M059J (cell line): ENCODE measurements around the gene PCDHA1. TPM values are rescaled to one million over a fixed set of nuclear protein-coding genes. Genes with fewer than 3 reads are reported as not detected.
"Not testable (repeated sequence)": the region's sequence is repeated elsewhere in the genome, so short reads cannot be mapped to it uniquely, and the experiment has no call there.

Experiments used
- DNase-seq: peaks from one replicate; pipeline ENCODE4 v3.0.0-alpha.2; 2012; ENCODE audit warnings: low read depth
- total RNA-seq: library from RNA; depleted of rRNA; stranded (reverse); fragments of >200 nt; shearing (Covaris generic); gene quantifications from 2 replicates; pipeline ENCODE4 v1.2.3, GENCODE V29; 2014

The PCDHA1 gene
- total RNA-seq, 1 experiment from 2014 or later = 0.05 TPM

DNA sequence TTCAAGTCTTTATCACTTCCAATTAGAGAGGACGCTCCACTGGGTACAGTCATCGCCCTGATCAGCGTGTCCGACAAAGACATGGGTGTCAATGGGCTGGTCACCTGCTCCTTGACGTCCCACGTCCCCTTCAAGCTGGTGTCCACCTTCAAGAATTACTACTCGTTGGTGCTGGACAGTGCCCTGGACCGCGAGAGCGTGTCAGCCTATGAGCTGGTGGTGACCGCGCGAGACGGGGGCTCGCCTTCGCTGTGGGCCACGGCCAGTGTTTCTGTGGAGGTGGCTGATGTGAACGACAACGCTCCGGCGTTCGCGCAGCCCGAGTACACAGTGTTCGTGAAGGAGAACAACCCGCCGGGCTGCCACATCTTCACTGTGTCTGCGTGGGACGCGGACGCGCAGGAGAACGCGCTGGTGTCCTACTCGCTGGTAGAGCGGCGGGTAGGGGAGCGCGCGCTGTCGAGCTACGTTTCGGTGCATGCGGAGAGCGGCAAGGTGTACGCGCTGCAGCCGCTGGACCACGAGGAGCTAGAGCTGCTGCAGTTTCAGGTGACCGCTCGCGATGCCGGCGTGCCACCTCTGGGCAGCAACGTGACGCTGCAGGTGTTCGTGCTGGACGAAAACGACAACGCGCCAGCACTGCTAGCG is 22.4 kb downstream of the PCDHA1 start:
- DNase-seq = not testable (repeated sequence)

DNA sequence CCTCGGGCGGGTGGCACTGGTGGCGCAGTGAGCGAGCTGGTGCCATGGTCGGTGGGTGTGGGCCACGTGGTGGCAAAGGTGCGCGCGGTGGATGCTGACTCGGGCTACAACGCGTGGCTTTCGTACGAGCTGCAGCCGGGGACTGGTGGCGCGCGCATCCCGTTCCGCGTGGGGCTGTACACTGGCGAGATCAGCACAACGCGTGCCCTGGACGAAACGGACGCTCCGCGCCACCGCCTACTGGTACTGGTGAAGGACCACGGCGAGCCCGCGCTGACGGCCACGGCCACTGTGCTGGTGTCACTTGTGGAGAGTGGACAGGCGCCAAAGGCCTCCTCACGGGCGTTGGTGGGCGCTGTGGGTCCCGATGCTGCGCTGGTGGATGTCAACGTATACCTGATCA is 22.9 kb downstream of the PCDHA1 start:
- DNase-seq = no peak

DNA sequence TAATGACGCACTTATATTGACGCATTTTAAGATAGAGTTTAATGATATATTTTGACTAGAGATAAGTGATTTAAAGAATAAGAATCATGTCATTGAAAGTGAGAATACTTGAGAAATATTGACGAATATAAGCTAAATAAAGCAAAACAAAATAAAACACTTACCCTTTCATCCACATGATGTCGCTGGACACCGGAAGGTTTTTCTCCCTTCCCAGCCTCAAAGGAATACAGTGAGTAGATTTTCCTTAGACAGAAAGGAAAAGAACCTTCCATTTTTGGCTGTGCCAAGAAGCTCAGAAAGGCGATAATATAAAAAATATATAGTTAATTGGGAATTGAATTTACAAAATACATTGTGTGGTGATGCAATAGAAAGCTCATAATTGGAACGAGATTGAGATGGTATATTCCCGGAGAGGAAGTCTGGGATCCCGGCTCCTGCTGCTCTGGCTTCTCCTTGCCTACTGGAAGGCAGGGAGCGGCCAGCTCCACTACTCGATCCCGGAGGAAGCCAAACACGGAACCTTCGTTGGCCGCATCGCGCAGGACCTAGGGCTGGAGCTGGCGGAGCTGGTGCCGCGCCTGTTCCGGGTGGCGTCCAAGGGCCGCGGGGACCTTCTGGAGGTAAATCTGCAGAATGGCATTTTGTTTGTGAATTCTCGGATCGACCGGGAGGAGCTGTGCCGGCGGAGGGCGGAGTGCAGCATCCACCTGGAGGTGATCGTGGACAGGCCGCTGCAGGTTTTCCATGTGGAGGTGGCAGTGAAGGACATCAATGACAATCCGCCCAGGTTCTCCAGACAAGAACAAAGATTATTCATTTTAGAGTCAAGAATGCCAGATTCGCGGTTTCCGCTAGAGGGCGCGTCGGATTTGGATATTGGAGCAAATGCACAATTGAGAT is 35.7 kb downstream of the PCDHA1 start, which contains the start of gene PCDHA5:
TSS of gene PCDHA5 (plus strand) at position 239 of the 906 bp plus-strand sequence.
- DNase-seq = no peak

DNA sequence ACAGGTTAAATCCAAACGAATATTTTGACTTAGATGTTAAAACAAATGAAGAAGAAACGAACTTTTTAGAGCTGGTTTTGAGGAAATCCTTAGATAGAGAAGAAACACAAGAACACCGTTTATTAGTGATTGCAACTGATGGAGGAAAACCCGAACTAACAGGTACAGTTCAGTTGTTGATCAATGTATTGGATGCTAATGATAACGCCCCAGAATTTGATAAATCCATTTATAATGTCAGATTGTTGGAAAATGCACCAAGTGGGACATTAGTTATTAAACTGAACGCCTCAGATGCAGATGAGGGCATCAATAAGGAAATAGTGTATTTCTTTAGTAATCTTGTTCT is 36.3 kb downstream of the PCDHA1 start:
- no peak for DNase-seq

DNA sequence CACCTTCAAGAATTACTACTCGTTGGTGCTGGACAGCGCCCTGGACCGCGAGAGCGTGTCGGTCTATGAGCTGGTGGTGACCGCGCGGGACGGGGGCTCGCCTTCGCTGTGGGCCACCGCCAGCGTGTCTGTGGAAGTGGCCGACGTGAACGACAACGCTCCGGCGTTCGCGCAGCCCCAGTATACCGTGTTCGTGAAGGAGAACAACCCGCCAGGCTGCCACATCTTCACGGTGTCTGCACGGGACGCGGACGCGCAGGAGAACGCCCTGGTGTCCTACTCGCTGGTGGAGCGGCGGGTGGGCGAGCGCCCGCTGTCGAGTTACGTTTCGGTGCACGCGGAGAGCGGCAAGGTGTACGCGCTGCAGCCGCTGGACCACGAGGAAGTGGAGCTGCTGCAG is 37.0 kb downstream of the PCDHA1 start:
- not testable (repeated sequence) for DNase-seq

DNA sequence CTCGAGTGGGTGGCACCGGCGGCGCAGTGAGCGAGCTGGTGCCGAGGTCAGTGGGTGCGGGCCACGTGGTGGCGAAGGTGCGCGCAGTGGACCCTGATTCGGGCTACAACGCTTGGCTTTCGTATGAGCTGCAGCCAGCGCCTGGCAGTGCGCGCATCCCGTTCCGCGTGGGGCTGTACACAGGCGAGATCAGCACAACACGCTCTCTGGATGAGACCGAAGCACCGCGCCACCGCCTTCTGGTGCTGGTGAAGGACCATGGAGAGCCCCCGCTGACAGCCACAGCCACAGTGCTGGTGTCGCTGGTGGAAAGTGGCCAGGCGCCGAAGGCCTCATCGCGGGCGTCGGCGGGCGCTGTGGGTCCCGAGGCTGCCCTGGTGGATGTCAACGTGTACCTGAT is 37.5 kb downstream of the PCDHA1 start:
- DNase-seq = no peak

DNA sequence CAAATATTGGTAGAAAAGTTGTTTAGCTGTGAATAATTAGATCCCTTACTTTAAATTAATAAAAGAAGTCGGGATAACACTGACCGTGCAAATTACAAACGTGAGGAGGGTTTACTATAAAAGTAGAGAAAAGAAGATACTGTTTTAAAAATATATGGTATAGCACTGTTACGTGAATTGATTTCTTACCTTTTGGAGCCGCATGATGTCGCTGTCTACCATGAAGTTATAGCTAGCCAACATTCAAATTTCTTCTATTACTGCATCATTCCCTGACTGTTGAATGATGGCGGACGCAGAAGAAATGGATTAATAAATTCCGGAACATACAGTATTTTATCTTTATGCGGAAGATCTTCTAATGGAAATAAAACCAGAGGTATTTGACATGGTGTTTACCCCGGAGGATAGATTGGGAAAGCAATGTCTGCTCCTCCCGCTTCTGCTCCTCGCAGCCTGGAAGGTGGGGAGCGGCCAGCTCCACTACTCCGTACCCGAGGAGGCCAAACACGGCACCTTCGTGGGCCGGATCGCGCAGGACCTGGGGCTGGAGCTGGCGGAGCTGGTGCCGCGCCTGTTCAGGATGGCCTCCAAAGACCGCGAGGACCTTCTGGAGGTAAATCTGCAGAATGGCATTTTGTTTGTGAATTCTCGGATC is 41.9 kb downstream of the PCDHA1 start, which contains the start of gene PCDHA6:
TSS of gene PCDHA6 (plus strand) at position 257 of the 658 bp plus-strand sequence. CDS start at position 389, 132 bp downstream.
- DNase-seq = no peak

DNA sequence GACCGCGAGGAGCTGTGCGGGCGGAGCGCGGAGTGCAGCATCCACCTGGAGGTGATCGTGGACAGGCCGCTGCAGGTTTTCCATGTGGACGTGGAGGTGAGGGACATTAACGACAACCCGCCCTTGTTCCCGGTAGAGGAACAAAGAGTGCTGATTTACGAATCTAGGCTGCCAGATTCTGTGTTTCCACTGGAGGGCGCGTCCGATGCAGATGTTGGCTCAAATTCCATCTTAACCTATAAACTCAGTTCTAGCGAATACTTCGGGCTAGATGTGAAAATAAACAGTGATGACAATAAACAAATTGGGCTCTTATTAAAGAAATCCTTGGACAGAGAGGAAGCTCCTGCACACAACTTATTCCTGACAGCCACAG is 42.4 kb downstream of the PCDHA1 start:
- no peak for DNase-seq

DNA sequence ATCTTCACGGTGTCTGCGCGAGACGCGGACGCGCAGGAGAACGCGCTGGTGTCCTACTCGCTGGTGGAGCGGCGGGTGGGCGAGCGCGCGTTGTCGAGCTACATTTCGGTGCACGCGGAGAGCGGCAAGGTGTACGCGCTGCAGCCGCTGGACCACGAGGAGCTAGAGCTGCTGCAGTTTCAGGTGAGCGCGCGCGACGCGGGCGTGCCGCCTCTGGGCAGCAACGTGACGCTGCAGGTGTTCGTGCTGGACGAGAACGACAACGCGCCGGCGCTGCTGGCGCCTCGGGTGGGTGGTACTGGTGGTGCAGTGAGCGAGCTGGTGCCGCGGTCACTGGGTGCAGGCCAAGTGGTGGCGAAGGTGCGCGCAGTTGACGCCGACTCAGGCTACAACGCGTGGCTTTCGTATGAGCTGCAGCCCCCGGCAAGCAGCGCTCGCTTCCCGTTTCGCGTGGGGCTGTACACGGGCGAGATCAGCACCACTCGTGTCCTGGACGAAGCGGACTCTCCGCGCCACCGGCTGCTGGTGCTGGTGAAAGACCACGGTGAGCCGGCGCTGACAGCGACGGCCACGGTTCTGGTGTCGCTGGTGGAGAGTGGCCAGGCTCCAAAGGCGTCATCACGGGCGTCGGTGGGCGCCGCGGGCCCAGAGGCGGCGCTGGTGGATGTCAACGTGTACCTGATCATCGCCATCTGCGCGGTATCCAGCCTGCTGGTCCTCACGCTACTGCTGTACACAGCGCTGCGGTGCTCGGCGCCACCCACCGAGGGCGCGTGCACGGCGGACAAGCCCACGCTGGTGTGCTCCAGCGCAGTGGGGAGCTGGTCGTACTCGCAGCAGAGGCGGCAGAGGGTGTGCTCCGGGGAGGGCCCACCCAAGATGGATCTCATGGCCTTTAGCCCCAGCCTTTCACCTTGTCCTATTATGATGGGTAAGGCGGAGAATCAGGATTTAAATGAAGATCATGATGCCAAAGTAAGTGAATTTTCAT is 43.9 kb downstream of the PCDHA1 start:
- not testable (repeated sequence) for DNase-seq

DNA sequence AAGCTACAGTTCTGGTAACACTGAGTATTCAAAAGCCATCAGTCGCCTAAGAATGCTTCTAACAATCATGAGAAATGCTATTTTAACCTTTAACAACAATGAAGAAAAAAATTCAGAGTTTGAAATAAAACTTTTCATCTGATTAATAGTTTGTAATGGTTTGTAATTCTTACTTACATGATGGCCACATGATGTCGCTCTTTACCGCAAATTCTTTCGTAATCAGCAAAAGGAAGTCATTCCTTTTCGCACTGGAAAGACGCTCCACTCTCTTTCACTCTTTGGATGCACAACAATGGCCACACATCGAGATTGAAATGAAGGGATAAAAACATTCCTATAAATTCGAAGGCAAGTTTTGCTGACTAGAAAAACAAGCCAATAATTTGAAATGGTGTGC is 48.1 kb downstream of the PCDHA1 start, which contains the start of gene PCDHA7:
TSS of gene PCDHA7 (plus strand) at position 277 of the 400 bp plus-strand sequence. CDS start at position 392, 115 bp downstream.
- peak; percentile 8 for DNase-seq

DNA sequence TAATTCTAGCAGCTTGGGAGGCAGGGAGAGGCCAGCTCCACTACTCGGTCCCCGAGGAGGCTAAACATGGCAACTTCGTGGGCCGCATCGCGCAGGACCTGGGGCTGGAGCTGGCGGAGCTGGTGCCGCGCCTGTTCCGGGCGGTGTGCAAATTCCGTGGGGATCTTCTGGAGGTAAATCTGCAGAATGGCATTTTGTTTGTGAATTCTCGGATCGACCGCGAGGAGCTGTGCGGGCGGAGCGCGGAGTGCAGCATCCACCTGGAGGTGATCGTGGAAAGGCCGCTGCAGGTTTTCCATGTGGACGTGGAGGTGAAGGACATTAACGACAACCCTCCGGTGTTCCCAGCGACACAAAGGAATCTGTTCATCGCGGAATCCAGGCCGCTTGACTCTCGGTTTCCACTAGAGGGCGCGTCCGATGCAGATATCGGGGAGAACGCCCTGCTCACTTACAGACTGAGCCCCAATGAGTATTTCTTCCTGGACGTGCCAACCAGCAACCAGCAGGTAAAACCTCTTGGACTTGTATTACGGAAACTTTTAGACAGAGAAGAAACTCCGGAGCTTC is 48.6 kb downstream of the PCDHA1 start:
- DNase-seq = not testable (repeated sequence)

DNA sequence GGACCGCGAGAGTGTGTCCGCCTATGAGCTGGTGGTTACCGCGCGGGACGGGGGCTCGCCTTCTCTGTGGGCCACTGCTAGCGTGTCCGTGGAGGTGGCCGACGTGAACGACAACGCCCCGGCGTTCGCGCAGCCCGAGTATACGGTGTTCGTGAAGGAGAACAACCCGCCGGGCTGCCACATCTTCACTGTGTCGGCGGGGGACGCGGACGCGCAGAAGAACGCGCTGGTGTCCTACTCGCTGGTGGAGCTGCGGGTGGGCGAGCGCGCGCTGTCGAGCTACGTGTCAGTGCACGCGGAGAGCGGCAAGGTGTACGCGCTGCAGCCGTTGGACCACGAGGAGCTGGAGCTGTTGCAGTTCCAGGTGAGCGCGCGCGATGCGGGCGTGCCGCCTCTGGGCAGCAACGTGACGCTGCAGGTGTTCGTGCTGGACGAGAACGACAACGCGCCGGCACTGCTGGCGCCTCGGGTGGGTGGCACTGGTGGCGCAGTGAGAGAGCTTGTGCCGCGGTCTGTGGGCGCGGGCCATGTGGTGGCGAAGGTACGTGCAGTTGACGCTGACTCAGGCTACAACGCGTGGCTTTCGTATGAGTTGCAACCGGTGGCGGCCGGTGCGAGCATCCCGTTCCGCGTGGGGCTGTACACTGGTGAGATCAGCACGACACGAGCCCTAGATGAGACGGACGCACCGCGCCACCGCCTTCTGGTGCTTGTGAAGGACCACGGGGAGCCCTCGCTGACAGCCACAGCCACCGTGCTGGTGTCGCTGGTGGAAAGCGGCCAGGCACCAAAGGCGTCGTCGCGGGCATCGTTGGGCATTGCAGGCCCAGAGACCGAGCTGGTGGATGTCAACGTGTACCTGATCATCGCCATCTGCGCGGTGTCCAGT is 49.9 kb downstream of the PCDHA1 start:
- DNase-seq = no peak

DNA sequence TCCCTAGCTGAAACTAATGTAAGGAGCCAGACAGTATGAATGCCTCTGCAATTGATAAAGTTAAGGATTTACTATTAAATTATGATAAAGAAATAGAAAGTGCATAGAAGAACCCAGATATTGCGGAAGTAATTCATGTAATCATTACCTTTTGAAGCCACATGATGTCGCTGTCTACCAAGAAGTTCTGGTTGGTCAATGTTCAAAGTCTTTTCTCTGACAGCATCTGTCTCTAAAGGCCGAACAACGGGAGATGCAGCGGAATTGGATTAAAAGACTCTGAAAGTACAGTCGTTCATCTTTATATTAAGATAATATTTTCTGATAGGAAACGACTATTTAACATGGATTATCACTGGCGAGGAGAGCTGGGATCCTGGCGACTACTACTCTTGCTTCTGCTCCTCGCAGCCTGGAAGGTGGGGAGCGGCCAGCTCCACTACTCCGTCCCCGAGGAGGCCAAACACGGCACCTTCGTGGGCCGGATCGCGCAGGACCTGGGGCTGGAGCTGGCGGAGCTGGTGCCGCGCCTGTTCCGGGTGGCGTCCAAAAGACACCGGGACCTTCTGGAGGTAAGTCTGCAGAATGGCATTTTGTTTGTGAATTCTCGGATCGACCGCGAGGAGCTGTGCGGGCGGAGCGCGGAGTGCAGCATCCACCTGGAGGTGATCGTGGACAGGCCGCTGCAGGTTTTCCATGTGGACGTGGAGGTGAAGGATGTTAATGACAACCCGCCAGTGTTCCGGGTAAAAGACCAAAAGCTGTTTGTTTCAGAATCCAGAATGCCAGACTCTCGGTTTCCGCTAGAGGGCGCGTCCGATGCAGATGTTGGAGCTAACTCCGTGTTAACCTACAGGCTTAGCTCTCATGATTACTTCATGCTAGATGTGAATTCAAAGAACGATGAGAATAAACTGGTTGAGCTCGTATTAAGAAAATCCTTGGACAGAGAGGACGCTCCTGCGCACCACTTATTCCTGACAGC is 55.3 kb downstream of the PCDHA1 start, which contains the start of gene PCDHA8:
TSS of gene PCDHA8 (plus strand) at position 210 of the 985 bp plus-strand sequence. CDS start at position 345, 135 bp downstream.
- DNase-seq = no peak

DNA sequence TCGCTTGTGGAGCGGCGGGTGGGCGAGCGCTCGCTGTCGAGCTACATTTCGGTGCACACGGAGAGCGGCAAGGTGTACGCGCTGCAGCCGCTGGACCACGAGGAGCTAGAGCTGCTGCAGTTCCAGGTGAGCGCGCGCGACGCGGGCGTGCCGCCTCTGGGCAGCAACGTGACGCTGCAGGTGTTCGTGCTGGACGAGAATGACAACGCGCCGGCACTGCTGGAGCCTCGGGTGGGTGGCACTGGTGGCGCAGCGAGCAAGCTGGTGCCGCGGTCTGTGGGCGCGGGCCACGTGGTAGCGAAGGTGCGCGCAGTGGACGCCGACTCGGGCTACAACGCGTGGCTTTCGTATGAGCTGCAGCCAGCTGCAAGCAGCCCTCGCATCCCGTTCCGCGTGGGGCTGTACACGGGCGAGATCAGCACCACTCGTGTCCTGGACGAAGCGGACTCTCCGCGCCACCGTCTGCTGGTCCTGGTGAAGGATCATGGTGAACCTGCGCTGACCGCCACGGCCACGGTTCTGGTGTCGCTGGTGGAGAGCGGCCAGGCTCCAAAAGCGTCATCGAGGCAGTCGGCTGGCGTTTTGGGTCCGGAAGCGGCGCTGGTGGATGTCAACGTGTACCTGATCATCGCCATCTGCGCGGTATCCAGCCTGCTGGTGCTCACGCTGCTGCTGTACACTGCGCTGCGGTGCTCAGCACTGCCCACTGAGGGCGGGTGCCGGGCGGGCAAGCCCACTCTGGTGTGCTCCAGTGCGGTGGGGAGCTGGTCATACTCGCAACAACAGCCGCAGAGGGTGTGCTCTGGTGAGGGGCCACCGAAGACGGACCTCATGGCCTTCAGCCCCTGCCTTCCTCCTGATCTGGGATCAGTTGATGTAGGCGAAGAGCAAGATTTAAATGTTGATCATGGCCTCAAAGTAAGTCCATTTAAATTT is 57.1 kb downstream of the PCDHA1 start:
- no peak for DNase-seq

DNA sequence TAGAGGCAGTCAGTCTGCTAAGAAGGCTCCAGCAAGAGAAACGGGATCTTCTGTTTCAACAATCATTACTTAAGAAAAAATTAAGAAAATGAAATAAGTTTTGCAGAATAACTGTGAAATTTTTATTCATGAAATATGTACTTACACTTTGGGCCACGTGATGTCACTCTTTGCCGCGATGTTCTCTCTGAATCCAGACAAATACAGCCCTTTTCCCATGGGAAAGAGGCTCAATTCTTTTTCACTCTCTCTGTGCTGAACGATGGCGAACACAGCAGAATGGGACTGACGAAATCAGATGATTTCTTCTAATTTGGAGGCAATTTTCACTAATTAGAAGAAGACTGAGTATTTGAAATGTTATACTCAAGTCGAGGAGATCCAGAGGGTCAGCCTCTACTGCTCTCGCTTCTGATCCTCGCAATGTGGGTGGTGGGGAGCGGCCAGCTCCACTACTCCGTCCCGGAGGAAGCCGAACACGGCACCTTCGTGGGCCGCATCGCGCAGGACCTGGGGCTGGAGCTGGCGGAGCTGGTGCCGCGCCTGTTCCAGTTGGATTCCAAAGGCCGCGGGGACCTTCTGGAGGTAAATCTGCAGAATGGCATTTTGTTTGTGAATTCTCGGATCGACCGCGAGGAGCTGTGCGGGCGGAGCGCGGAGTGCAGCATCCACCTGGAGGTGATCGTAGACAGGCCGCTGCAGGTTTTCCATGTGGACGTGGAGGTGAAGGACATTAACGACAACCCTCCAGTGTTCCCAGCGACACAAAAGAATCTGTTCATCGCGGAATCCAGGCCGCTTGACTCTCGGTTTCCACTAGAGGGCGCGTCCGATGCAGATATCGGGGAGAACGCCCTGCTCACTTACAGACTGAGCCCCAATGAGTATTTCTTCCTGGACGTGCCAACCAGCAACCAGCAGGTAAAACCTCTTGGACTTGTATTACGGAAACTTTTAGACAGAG is 62.5 kb downstream of the PCDHA1 start, which contains the start of gene PCDHA9:
TSS of gene PCDHA9 (plus strand) at position 244 of the 964 bp plus-strand sequence. CDS start at position 358, 114 bp downstream.
- DNase-seq = not testable (repeated sequence)
